ENCODE measurements around the gene SLC16A2. TPM values are rescaled to one million over a fixed set of nuclear protein-coding genes. Genes with fewer than 3 reads are reported as not detected.
"Not testable (repeated sequence)": the region's sequence is repeated elsewhere in the genome, so short reads cannot be mapped to it uniquely, and the experiment has no call there.

SLC16A2 gene
- total RNA-seq, 5 donors from 2014 or later (not counting 1 experiment from before 2014, with no cell fraction given), result 0.23 to 0.41 (median 0.35) TPM

- Mint-ChIP-seq H3K27ac (no peak overlapping the region), H3K9me3 (no peaks in the 10 kb centered on the region), H3K4me3 (no peak overlapping the region), H3K36me3 (no peaks in the 10 kb centered on the region), H3K27me3 (peaks cover 0 to 5% of the 10 kb centered on the region in 2 donors), H3K4me1 (no peaks in the 10 kb centered on the region)
- no peak for ATAC-seq (replicated peaks in 1 of 4)
- no peaks in the 10 kb centered on the region for H3K9me3 ChIP-seq
- H3K27ac ChIP-seq (ENCODE audit: low read length), result no peak overlapping the region
- peaks cover 0 to 2% of the 10 kb centered on the region in 2 experiments for H3K27me3 ChIP-seq (replicated peaks in 1 of 2; ENCODE audit: control insufficient read depth in 2 of 2, extremely low read depth in 1 of 2, insufficient read depth in 2 of 2, low read length in 1 of 2)
- no peaks in the 10 kb centered on the region for H3K4me1 ChIP-seq (ENCODE audit: control insufficient read depth in 1 of 2, extremely low read depth in 1 of 2, insufficient read depth in 2 of 2, low read length in 2 of 2)
- ChIA-PET POLR2A (no interaction called here), CTCF (no interaction called here)
- no peak overlapping the region for H3K4me3 ChIP-seq (ENCODE audit: control insufficient read depth in 1 of 2, extremely low read depth in 1 of 2, low read length in 1 of 2)
- WGBS (ENCODE audit: insufficient coverage), result 100% methylated on average over 2 of the region's 4 CpGs
- no peak for DNase-seq
- H3K36me3 ChIP-seq (ENCODE audit: control insufficient read depth in 2 of 2, extremely low read depth in 1 of 2, insufficient read depth in 1 of 2, low read length in 1 of 2), result no peaks in the 10 kb centered on the region
Observed at GRCh38 chrX:74461384-74461783, 40.1 kb downstream of the SLC16A2 start.

- Histone ChIP-seq H3K36me3 (ENCODE audit: control insufficient read depth in 2 of 2, extremely low read depth in 1 of 2, insufficient read depth in 1 of 2, low read length in 1 of 2) (no peaks in the 10 kb centered on the region), H3K4me3 (ENCODE audit: control insufficient read depth in 1 of 2, extremely low read depth in 1 of 2, low read length in 1 of 2) (no peak overlapping the region), H3K9me3 (no peaks in the 10 kb centered on the region), H3K4me1 (ENCODE audit: control insufficient read depth in 1 of 2, extremely low read depth in 1 of 2, insufficient read depth in 2 of 2, low read length in 2 of 2) (no peaks in the 10 kb centered on the region), H3K27ac (ENCODE audit: low read length) (no peak overlapping the region), H3K27me3 (replicated peaks in 1 of 2; ENCODE audit: control insufficient read depth in 2 of 2, extremely low read depth in 1 of 2, insufficient read depth in 2 of 2, low read length in 1 of 2) (peaks cover 0 to 2% of the 10 kb centered on the region in 2 experiments)
- no CpG with 5 or more reads among the region's 1 CpG for WGBS (ENCODE audit: insufficient coverage)
- CTCF ChIA-PET, result no interaction called here
- H3K4me1 Mint-ChIP-seq, result no peaks in the 10 kb centered on the region
- H3K27ac Mint-ChIP-seq, result no peak overlapping the region
- peaks cover 0 to 3% of the 10 kb centered on the region in 2 donors for H3K27me3 Mint-ChIP-seq
- POLR2A ChIA-PET, result no interaction called here
- no peaks in the 10 kb centered on the region for H3K36me3 Mint-ChIP-seq
- no peak overlapping the region for H3K4me3 Mint-ChIP-seq
- H3K9me3 Mint-ChIP-seq, result no peaks in the 10 kb centered on the region
- no peak for DNase-seq
- ATAC-seq (replicated peaks in 1 of 4), result no peak
Observed at GRCh38 chrX:74464722-74465121, 43.4 kb downstream of the SLC16A2 start.

- CTCF ChIA-PET, result no interaction called here
- no CpG with 5 or more reads among the region's 1 CpG for WGBS (ENCODE audit: insufficient coverage)
- H3K9me3 ChIP-seq, result no peaks in the 10 kb centered on the region
- peaks cover 0 to 2% of the 10 kb centered on the region in 2 experiments for H3K27me3 ChIP-seq (replicated peaks in 1 of 2; ENCODE audit: control insufficient read depth in 2 of 2, extremely low read depth in 1 of 2, insufficient read depth in 2 of 2, low read length in 1 of 2)
- H3K36me3 ChIP-seq (ENCODE audit: control insufficient read depth in 2 of 2, extremely low read depth in 1 of 2, insufficient read depth in 1 of 2, low read length in 1 of 2), result no peaks in the 10 kb centered on the region
- Mint-ChIP-seq H3K27me3 (peaks cover 0 to 6% of the 10 kb centered on the region in 2 donors), H3K4me3 (no peak overlapping the region), H3K36me3 (no peaks in the 10 kb centered on the region), H3K27ac (no peak overlapping the region), H3K9me3 (no peaks in the 10 kb centered on the region), H3K4me1 (no peaks in the 10 kb centered on the region)
- no peak overlapping the region for H3K27ac ChIP-seq (ENCODE audit: low read length)
- DNase-seq, result no peak
- no peak for ATAC-seq (replicated peaks in 1 of 4)
- no peaks in the 10 kb centered on the region for H3K4me1 ChIP-seq (ENCODE audit: control insufficient read depth in 1 of 2, extremely low read depth in 1 of 2, insufficient read depth in 2 of 2, low read length in 2 of 2)
- H3K4me3 ChIP-seq (ENCODE audit: control insufficient read depth in 1 of 2, extremely low read depth in 1 of 2, low read length in 1 of 2), result no peak overlapping the region
- POLR2A ChIA-PET, result no interaction called here
Observed at GRCh38 chrX:74465424-74465823, 44.1 kb downstream of the SLC16A2 start.

GRCh38 chrX:74467656-74468055 is 46.4 kb downstream of the SLC16A2 start:
- H3K9me3 ChIP-seq, result no peaks in the 10 kb centered on the region
- H3K4me3 ChIP-seq (ENCODE audit: control insufficient read depth in 1 of 2, extremely low read depth in 1 of 2, low read length in 1 of 2), result no peak overlapping the region
- Mint-ChIP-seq H3K9me3 (no peaks in the 10 kb centered on the region), H3K36me3 (no peaks in the 10 kb centered on the region), H3K4me1 (no peaks in the 10 kb centered on the region), H3K4me3 (no peak overlapping the region), H3K27ac (no peak overlapping the region), H3K27me3 (peaks cover 0 to 9% of the 10 kb centered on the region in 2 donors)
- no peak overlapping the region for H3K27ac ChIP-seq (ENCODE audit: low read length)
- ChIA-PET POLR2A (no interaction called here), CTCF (no interaction called here)
- no peak for ATAC-seq (replicated peaks in 1 of 4)
- no peaks in the 10 kb centered on the region for H3K4me1 ChIP-seq (ENCODE audit: control insufficient read depth in 1 of 2, extremely low read depth in 1 of 2, insufficient read depth in 2 of 2, low read length in 2 of 2)
- H3K27me3 ChIP-seq (replicated peaks in 1 of 2; ENCODE audit: control insufficient read depth in 2 of 2, extremely low read depth in 1 of 2, insufficient read depth in 2 of 2, low read length in 1 of 2), result peaks cover 0 to 2% of the 10 kb centered on the region in 2 experiments
- no peak for DNase-seq
- no peaks in the 10 kb centered on the region for H3K36me3 ChIP-seq (ENCODE audit: control insufficient read depth in 2 of 2, extremely low read depth in 1 of 2, insufficient read depth in 1 of 2, low read length in 1 of 2)

- H3K27ac Mint-ChIP-seq; H3K4me1 ChIP-seq (ENCODE audit: control insufficient read depth in 1 of 2, extremely low read depth in 1 of 2, insufficient read depth in 2 of 2, low read length in 2 of 2); POLR2A ChIA-PET; H3K27me3 Mint-ChIP-seq; ATAC-seq (replicated peaks in 1 of 4); H3K4me3 Mint-ChIP-seq; H3K4me1 Mint-ChIP-seq; H3K27ac ChIP-seq (ENCODE audit: low read length); H3K9me3 Mint-ChIP-seq; H3K9me3 ChIP-seq; H3K27me3 ChIP-seq (replicated peaks in 1 of 2; ENCODE audit: control insufficient read depth in 2 of 2, extremely low read depth in 1 of 2, insufficient read depth in 2 of 2, low read length in 1 of 2); H3K36me3 Mint-ChIP-seq; DNase-seq; CTCF ChIA-PET; H3K4me3 ChIP-seq (ENCODE audit: control insufficient read depth in 1 of 2, extremely low read depth in 1 of 2, low read length in 1 of 2); H3K36me3 ChIP-seq (ENCODE audit: control insufficient read depth in 2 of 2, extremely low read depth in 1 of 2, insufficient read depth in 1 of 2, low read length in 1 of 2): not testable (repeated sequence)
- no CpG with 5 or more reads among the region's 2 CpGs for WGBS (ENCODE audit: insufficient coverage)
Observed at GRCh38 chrX:74473116-74473515, 51.8 kb downstream of the SLC16A2 start.

GRCh38 chrX:74490247-74490646 is 69.0 kb downstream of the SLC16A2 start:
- Mint-ChIP-seq H3K9me3 (no peaks in the 10 kb centered on the region), H3K36me3 (no peaks in the 10 kb centered on the region), H3K27ac (no peak overlapping the region), H3K4me1 (no peaks in the 10 kb centered on the region), H3K27me3 (peaks cover 0 to 6% of the 10 kb centered on the region in 2 donors), H3K4me3 (no peak overlapping the region)
- Histone ChIP-seq H3K4me1 (ENCODE audit: control insufficient read depth in 1 of 2, extremely low read depth in 1 of 2, insufficient read depth in 2 of 2, low read length in 2 of 2) (no peaks in the 10 kb centered on the region), H3K4me3 (ENCODE audit: control insufficient read depth in 1 of 2, extremely low read depth in 1 of 2, low read length in 1 of 2) (no peak overlapping the region), H3K27ac (ENCODE audit: low read length) (no peak overlapping the region), H3K27me3 (replicated peaks in 1 of 2; ENCODE audit: control insufficient read depth in 2 of 2, extremely low read depth in 1 of 2, insufficient read depth in 2 of 2, low read length in 1 of 2) (no peaks in the 10 kb centered on the region), H3K36me3 (ENCODE audit: control insufficient read depth in 2 of 2, extremely low read depth in 1 of 2, insufficient read depth in 1 of 2, low read length in 1 of 2) (no peaks in the 10 kb centered on the region), H3K9me3 (no peaks in the 10 kb centered on the region)
- ChIA-PET CTCF (no interaction called here), POLR2A (no interaction called here)
- WGBS (ENCODE audit: insufficient coverage), result no CpG with 5 or more reads among the region's 1 CpG
- DNase-seq (no peak), ATAC-seq (replicated peaks in 1 of 4) (no peak)

GRCh38 chrX:74492720-74493201 is 71.5 kb downstream of the SLC16A2 start:
- Histone ChIP-seq H3K27ac (ENCODE audit: low read length) (no peak overlapping the region), H3K27me3 (replicated peaks in 1 of 2; ENCODE audit: control insufficient read depth in 2 of 2, extremely low read depth in 1 of 2, insufficient read depth in 2 of 2, low read length in 1 of 2) (no peaks in the 10 kb centered on the region), H3K4me3 (ENCODE audit: control insufficient read depth in 1 of 2, extremely low read depth in 1 of 2, low read length in 1 of 2) (no peak overlapping the region), H3K36me3 (ENCODE audit: control insufficient read depth in 2 of 2, extremely low read depth in 1 of 2, insufficient read depth in 1 of 2, low read length in 1 of 2) (no peaks in the 10 kb centered on the region), H3K4me1 (ENCODE audit: control insufficient read depth in 1 of 2, extremely low read depth in 1 of 2, insufficient read depth in 2 of 2, low read length in 2 of 2) (no peaks in the 10 kb centered on the region), H3K9me3 (no peaks in the 10 kb centered on the region)
- no CpG with 5 or more reads among the region's 3 CpGs for WGBS (ENCODE audit: insufficient coverage)
- Mint-ChIP-seq H3K4me3 (no peak overlapping the region), H3K9me3 (no peaks in the 10 kb centered on the region), H3K27ac (no peak overlapping the region), H3K27me3 (peaks cover 0 to 6% of the 10 kb centered on the region in 2 donors), H3K36me3 (no peaks in the 10 kb centered on the region), H3K4me1 (no peaks in the 10 kb centered on the region)
- DNase-seq (peak in 16 of 35 experiments; percentile 0 to 38 (median 6)), ATAC-seq (replicated peaks in 1 of 4) (no peak)
- CTCF ChIA-PET, result interaction anchor here in 1 of 2 donors (0.7 kb wide), 1 partner anchor 16 kb away, joined by 4 read pairs; no protein-coding TSS in a partner anchor
- POLR2A ChIA-PET, result interaction anchor here in 1 of 2 donors (0.6 kb wide), 2 partner anchors 153 to 817 kb away, joined by 3 read pairs; no protein-coding TSS in a partner anchor

Data from T-cell (primary cell).